Measurements from ENCODE around the gene MYO1E.
"Not testable (repeated sequence)": the region's sequence is repeated elsewhere in the genome, so short reads cannot be mapped to it uniquely, and the experiment has no call there.

Gene MYO1E

DNA sequence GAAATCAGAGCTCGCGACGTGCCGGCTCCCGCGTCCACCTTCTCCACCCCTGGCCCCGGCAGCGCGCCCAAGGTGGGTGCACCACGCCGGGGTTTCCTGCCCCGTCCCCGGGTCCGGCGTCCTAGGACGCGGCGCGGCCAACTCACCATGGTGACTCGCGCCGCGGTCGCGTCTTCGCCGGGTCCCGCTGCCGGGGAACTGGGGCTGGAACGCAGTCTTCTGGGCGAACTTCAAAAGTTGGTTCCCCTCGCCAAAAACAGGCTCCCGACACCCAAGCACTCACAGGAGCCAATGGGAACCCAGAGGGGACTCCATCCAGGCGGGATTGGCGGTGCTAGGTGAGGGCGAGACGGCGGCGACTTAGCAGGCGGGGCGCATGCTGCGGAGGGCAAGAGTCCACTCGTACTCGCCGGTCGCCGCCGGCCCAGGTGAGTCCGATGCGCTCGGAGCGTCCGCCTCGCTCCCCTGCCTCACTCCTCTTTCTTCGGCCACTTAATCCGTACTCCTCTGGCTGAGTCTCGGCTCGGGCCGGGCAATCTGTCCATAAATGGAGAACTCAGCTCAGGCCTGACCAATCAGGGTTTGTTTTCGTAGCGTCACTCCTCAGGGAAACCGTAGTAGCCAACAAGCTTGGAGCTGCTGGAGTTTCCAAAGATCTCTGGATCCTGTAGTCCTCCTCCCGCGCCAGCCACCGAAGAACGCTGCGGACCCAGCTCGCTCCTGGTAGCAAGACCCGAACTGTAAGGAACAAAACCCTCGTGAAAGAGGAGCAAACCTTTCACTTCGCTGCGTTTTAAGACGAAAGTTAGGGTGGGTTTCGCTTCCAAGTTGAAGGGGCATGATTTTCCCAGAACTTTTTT lies at the start of gene MYO1E:
MYO1E (minus strand) TSS at position 520 of the 860 bp plus-strand sequence; CDS start at position 149, 371 bp downstream.
- peak in 1 of 2 donors; percentile 58 for DNase-seq

DNA sequence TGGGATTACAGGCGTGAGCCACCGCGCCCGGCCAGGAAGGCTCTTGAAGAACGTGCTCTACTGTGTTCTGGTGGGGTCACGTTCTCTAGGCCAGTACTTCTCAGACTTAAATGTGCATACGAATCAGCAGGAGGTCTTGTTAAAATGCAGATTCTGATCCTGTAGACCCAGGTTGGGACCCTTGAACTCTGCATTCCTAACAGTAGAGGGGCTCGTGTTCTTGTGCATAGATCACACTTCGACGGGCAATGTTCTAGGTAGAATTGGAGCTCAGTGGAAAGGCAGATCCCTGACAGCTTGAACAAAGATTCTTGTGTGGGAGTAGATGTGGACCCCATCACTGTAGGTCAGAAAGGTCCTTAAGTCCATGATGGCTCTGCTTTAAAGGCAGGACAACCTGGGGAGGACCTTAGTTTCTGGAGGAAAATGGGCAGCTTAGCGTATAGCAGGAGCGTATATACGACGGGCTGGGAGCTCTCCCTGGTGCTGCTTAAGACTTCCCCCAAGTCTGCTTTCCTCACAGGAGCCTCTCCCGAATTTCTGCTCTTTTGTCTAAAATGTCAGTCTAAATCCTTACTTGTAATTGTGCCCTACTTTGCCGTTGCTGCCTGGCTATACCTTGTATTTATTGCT lies 48.4 kb upstream of the MYO1E start:
- DNase-seq = no peak

DNA sequence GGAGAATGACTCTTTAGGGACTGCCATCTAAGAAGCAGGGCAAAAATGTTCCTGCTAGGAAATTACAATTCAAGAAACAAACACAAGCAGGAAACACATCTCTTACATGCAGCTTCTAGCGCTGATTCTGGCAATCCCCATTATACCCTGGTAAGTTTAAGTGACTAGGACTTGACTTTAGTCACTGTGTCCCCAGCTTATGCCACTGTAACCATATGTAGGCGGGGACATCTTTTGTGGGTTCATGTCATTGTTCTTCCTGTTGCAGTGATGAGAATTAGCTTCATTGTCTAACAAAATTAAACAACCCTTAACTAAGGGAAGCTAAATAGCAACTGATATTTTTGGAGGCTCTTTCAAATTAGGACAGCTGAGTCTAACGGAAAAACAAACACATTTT lies 47.4 kb upstream of the MYO1E start:
- DNase-seq = no peak

DNA sequence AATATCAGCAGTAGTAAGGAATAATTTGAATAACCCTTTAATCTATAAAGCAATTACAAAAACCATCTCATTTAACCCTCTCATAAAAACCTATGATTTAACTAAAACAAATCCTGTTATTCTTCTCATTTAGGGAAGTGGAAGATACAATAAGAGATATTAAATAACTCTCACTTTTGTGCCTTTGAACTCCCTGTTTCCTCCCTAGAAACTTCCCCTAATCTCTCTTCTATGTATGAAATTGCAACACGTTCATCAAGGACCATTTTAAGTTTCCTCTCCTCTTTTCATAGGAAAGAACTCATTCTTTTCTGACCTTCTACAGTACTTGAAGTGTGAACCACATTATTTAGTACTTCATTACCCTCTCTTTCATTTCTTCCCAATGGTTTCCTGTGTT lies 46.5 kb upstream of the MYO1E start:
- DNase-seq = no peak

DNA sequence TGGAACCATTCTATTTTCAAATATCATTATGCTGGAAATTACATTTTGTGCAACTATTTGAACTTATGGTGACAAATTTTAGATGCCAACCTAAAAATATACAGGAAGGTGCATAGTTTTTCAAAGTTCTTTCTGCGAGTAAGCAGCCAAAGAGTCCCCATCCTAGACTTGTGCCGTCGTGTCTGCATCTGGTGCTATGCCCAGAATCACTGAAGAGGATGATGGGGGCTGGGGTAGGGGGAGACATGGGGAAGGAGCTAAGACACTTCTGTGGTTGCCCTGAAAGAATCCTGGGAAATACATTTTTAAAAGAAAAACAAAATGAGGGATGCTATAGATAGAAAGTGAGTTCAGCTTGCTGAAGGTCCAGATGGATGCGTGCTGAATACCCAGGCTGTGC lies 44.1 kb upstream of the MYO1E start:
- no peak for DNase-seq

DNA sequence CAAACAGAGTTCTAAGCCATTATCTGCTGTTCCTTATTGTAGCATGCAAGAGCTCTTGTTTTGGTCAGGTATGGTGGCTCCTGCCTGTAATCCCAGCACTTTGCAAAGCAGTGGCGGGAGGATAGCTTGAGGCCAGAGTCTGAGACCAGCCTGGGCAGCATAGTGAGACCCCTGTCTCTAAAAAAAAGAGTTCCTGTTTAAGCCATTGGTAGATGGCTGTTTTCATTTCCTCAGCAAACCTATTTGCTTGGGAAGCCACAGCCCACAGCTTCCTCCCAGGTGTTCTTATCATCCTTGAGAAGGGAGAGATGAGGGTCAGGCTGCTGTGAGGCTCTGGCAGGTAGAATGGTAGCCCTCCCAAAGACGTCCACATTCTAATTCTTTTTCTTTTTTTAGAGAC lies 40.9 kb upstream of the MYO1E start:
- no peak for DNase-seq

DNA sequence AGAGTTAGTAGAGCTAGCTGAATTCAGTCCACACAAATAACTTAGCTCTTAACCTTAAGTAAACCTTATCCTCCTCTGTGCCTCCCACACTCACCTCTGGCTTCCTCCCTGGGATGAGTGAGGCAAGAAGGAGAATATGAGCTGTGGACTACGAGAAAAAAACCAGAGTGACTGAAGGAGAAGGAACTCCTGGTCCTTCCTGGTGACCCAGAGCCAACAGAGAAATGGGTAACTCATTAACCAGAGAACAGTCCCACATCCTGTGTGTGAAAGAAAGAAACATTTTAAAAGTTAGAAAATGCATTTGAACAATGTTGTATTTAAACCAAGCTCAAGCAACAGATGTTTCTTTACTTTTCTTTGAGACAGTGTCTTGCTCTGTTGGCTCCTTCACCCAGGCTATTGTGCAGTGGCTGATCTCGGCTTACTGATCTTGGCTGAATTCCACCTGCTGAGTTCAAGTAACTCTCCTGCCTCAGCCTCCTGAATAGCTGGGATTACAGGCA lies 37.8 kb upstream of the MYO1E start:
- no peak for DNase-seq

DNA sequence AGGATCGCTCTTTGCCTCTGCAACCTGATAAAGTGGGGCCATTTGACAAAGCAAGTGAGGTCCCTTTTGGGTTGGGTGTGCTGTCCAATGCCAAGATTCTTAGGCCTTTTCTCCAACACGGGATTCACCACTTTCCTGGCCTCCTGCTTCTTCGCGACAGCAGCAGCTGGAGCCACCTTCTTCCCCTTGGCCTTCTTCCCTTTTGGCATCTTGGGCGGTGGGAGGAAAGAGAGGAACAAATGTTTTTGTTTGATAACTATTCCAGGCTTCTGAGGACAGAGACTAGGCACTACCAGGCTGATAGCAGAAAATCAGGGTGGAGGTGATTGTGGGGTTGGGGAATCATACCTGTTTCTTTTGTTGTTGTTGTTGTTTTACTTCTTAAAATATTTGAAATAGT lies 35.3 kb upstream of the MYO1E start:
- no peak for DNase-seq

DNA sequence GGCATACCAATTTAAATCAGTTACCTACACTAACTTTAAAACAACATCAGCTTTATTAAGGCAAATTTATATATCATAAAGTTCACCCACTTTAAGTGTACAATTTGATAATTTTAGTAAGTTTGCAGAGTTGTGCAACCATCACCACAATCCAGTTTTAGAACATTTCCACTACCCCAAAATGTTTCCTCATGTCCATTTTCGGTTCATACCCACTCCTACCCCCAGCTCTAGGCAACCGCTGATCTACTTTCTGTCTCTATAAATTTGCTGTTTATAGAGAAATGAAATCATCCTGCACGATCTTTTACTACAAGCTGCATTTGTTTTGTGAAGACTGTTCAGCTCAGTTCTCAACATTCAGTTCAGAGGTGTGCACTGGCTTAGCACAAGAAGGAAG lies 33.8 kb upstream of the MYO1E start:
- no peak for DNase-seq

DNA sequence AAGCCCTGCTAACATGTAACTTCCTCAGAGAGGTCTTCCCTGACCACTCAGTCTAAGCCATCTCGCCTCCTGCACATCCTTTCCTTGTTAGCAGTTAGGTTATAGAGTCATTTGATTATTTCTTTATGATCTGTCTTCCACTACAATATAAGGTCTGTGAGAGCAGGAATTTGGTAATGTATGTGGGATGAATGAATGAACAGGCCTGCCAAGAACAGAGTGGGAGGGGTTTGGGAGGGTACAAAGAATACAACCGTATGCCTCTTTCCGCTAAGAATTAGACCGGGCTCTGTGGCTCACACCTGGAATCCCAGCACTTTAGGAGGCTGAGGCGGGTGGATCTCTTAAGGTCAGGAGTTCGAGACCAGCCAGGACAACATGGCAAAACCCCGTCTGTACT lies 32.4 kb upstream of the MYO1E start:
- no peak for DNase-seq

DNA sequence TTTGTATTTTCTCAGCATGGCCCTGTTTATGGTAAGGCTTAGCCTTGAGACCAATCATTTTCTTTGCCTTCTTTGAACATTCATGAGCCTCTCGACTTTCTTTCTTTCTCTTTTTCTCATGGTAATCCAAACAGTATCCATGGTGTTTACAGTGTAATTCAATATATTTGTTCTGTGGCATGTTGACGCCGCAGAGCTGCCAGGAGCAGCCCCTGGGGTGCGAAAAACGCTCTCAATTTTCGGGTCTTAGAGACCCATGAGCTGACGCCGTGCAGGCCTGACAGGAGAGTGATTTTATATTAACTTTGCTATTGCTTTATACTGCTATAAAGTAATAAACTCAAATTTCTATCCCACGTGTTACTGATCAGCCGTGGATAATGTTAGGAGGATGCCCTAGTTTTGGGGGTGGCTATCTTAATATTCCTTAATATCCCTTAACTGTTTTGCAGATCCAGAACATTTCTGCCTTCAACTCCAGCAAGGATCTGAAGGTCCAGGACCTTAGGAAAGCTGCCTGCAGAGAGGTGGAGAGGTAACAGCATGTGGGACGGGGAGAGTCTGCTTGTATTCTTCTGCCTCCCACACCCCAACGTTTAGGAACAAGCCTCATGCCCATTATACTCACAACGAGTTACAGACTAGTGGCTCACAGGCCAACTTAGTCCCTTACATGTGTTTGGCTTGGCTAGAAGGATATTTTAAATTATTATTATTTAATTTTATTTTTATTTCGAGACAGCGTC lies 29.3 kb upstream of the MYO1E start:
- DNase-seq = no peak

DNA sequence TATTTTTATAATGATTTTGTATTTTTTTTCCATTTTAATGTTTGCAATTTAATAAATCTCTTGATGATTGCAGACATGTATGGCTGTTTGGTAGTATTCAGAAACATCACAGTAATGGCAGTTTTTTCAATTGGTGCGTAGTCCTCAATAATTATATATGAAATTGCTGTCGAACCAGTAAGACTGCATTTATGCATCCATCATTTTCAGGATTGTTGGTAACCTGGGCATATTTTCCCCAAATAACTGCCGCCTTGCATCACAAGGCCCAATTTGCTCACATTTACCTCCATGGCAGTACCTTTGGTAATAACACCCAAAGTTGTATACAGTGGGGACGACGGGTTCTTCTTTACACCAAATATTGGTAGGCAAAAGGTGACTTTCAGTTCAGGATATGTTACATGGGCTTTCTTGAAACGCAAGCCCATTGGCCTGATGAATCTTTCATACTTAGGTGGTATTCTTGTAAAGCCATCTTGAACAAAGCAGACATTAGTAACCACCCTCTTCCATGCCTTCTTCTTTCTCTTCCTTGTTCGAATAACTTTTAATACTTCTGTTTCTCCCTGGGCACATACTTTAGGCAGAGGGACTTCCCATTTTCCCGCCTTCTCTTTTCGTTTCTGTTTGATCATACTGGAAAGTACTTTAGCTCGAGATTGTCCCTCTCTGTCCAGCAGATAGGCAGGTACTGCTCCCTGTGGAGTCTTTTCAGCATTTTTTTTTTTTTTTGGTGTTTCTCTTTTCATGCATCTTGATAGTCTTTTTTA lies 28.6 kb upstream of the MYO1E start:
- DNase-seq = not testable (repeated sequence)

DNA sequence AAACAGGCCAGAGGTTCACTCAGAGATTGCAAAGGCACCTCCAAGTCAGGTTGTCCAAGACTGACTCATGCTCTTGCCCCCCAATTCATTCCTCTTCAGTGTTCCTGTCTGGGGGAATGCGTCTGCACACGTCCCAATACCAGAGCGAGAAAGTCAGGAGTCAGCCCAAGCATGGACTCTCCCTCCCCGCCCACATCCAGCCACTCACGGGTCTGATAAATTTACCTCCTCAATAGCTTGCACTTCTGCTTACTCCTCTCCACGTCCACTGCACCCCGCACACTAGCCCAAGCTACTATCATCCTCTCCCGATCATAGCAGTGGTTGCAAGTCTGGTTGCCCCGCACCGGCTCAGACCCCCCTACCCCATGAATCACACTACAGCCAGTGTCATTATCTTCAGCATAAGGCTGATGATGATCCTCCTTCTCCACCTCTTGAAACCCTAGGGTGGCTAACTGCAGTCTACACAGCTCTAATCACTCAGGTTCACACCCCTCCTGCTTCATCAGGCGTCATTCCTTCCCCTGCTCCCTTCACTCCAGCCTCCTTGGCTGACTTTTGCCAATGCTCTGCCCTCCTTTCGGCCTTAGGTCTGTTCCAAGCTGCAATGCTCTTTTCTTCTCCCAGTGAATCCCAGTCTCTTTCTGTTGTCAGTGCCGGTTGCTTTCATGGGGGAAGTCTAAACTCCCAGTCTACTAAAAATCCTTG lies 27.6 kb upstream of the MYO1E start:
- no peak for DNase-seq

DNA sequence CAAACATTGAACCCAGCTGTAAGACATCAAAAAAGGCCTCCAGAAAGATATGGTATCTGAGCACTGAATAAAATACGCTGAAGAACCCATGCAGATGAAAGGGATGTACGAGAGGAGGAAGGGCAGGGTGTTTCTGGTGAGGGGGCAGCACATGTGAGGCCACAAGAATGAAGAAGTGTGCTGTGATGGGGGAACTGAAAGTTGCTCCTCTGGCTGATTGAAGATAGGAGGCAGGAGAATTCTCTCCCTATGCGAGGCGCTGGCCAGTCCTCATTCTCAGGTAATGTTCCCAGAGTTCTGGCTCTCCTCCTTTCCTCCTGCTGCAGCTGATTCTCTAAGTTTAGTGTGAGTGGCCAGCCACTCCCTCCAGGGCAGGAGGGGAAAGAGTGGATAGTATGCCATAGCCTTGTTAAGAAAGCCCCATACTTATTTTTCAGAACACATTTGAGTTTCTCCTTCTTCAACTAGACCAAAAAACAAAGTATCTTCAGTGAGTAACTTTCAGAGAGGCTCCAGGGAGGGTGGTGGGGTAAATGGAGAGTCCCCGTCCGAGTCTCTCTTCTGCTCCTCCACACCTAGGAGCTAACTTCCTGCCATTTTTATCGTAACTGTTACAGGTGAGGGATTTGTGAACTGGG lies 26.9 kb upstream of the MYO1E start:
- DNase-seq = no peak

DNA sequence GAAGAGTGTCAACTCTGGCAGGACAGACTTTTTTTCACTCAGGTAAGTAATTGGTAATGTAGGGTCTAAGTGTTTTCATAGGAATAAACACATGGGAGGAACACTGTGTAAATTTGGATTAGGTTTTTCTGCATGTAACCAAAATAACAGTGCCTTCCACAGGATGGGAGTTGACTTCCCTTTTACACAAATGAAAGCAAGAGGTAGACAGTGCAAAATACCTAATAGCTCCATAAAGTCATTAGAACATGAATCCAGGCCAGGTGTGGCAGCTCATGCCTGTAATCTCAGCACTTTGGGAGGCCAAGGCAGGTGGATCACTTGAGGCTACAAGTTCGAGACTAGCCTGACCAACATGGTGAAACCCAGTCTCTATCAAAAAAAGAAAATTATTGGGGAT lies 25.5 kb upstream of the MYO1E start:
- DNase-seq = no peak

DNA sequence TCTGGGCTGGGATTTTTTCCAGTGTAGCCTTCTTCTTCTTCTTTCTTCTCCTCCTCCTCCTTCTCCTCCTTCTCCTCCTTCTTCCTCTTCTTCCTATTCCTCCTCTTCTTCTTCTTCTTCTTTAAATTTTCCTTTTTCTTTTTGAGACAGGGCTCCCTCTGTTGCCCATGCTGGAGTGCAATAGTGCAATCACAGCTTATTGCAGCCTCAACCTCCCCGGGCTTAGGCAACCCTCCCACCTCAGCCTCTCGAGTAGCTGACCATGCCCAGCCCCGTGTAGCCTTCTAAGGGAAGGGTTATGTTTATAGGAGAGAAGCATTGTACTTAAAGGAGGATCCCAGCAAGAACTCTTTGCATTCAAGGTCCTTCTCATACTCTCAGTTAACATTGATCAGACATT lies 24.0 kb upstream of the MYO1E start:
- no peak for DNase-seq

DNA sequence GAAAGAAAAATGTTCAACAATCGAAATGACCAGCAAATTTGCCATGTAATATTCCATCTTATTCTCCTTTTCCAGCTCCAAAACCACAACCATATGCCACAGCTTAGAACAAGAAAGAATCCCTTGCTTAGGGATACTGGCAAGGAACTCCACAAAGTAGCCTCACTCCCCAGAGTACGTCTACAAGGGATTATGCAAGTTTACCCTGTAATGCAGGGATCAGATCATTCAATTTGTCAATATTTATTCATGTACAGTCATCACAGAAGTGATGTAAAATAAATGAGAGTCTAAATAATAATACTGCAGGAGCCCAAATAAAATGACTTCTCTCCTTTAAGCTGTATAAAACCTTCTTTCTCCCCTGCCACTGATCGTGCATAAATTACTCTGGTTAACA lies 23.5 kb upstream of the MYO1E start:
- DNase-seq = no peak

DNA sequence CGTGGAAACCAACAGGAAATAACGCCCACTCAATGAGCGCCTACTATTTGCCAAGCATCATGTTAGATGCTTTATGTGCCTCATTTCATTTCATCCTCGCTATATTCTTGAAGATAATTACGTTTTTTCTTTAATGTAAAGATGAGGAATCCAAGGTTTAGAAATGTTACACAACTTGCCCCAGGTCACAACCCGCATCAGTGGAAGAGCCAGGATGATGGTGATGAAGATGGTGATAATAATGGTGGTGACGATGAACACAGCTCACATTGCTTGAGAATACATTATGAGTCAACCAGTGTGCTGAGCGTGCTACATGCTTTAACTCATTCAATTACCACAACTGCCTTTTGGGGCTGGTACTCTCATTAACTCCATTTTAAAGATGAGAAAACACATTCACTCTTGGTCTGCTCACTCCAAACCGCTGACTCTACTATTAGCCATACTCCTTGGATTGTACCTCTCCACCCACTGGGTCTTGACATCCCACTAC lies 21.5 kb upstream of the MYO1E start:
- no peak for DNase-seq

DNA sequence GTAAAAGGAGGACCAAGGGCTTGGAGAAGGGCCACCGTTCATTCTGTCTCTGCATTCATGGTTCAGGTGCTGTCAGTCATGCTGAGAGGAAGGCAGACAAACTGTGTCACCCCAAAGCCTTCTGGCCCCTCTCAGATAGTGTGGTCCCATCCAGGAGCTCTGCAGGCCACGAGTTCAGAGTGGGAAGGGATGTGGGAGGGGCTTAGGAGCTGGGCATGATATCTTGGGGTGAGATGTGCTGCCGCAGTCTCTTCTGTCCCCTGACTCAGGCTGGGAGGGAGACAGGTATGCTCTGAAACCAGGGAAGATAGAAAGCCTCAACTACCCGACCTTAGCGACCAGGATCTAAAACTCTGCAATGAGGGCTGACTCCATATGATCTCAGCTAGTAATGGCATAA lies 19.6 kb upstream of the MYO1E start:
- DNase-seq = no peak

DNA sequence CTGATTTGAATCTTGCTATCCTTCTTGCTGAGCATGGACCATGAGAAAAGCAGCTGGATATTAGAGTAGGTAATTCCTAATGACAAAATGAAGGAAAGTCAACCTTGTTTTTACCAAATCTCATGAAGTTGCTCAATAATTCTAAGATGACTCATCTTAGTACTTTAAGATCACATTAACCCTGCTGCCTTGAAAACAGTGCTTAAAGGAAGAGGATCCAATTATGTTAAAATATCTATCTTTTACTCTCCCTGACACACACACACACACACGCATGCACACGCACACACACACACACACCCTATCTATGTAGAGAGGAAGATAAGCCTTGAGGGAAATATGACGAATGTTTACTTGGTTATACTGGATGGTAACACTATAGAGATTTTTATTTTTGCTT lies 16.0 kb upstream of the MYO1E start:
- DNase-seq = no peak

DNA sequence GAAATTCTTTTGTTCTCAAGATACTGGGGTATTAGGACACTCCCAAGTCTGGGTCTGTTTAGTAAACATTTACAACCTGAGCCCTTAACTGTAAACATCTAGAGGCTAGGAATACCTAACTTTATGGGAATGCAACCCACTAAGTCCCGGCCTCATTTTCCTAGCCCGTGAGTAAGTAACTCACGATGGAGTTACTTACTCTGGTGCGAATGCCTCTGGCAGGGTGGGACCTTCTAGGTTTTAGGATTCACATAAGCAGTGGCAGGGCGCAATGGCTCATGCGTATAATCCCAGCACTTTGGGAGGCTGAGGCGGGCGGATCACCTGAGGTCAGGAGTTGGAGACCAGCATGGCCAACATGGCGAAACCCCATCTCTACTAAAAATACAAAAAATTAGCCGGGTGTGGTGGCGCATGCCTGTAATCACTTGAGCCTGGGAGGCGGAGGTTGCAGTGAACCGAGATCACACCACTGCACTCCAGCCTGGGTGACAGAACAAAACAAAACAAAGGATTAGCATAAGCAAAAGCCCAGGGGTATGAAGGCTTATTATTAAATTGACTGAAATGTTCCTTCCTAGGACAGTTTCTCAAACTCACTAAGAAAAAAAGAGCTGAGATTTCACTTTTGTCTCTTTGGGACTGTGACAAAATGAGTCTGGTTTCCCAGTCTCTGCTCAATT lies 14.7 kb upstream of the MYO1E start:
- not testable (repeated sequence) for DNase-seq
